HL-60 (cell line): ENCODE results near the gene HS6ST2.

Experiments used
- CTCF ChIP-seq: IDR thresholded peaks from one replicate; pipeline ENCODE4 v1.5.1; 2011; ENCODE audit warnings: low read length, control low read depth, inconsistent platforms; ENCODE audit not compliant: insufficient read depth
- GABPA ChIP-seq: IDR thresholded peaks from 2 replicates; pipeline ENCODE4 v1.6.1; 2012; ENCODE audit warnings: low read depth
- POLR2AphosphoS5 ChIP-seq: IDR thresholded peaks from 2 replicates; pipeline ENCODE4 v1.6.1; 2012; ENCODE audit warnings: low read depth

GRCh38 chrX:132810488-132810887 lies 147.9 kb downstream of the HS6ST2 start:
- TF ChIP-seq POLR2AphosphoS5 (no peak), CTCF (no peak), GABPA (no peak)
